ENCODE results near the gene MYH15. TPM values are rescaled to one million over a fixed set of nuclear protein-coding genes. Genes with fewer than 3 reads are reported as not detected.

The MYH15 gene
- total RNA-seq, 1 experiment from 2014 or later: 1.2 TPM

GRCh38 chr3:108409800-108410178, 100.6 kb downstream of the MYH15 start:
- Histone ChIP-seq H3K27ac (ENCODE audit: low read length) (no peak overlapping the region), H3K27me3 (ENCODE audit: control insufficient read depth, insufficient read depth, low read length) (no peaks in the 10 kb centered on the region), H3K9me3 (ENCODE audit: control insufficient read depth, insufficient read depth, low read depth, low read length) (peaks cover 4% of the 10 kb centered on the region; the same call in 1 of the 2 replicates), H3K36me3 (ENCODE audit: control insufficient read depth, insufficient read depth, low read length) (no peaks in the 10 kb centered on the region), H3K4me3 (ENCODE audit: low read depth in 2 of 2, low read length in 2 of 2) (no peak overlapping the region), H3K4me1 (ENCODE audit: control insufficient read depth, insufficient read depth, low read length) (peaks cover 6% of the 10 kb centered on the region; the same call in 1 of the 2 replicates)
- TF ChIP-seq POLR2AphosphoS5 (IDR thresholded peaks at IDR 0.05; ENCODE audit: low read depth, low read length) (no peak), SIN3A (IDR thresholded peaks at IDR 0.05; ENCODE audit: borderline replicate concordance, insufficient read depth, low read depth, low read length) (no peak), CTCF (IDR thresholded peaks at IDR 0.05) (no peak), TCF7L2 (IDR thresholded peaks at IDR 0.05; ENCODE audit: low read depth, low read length) (no peak)
- TF ChIP-seq, protein P1, sequence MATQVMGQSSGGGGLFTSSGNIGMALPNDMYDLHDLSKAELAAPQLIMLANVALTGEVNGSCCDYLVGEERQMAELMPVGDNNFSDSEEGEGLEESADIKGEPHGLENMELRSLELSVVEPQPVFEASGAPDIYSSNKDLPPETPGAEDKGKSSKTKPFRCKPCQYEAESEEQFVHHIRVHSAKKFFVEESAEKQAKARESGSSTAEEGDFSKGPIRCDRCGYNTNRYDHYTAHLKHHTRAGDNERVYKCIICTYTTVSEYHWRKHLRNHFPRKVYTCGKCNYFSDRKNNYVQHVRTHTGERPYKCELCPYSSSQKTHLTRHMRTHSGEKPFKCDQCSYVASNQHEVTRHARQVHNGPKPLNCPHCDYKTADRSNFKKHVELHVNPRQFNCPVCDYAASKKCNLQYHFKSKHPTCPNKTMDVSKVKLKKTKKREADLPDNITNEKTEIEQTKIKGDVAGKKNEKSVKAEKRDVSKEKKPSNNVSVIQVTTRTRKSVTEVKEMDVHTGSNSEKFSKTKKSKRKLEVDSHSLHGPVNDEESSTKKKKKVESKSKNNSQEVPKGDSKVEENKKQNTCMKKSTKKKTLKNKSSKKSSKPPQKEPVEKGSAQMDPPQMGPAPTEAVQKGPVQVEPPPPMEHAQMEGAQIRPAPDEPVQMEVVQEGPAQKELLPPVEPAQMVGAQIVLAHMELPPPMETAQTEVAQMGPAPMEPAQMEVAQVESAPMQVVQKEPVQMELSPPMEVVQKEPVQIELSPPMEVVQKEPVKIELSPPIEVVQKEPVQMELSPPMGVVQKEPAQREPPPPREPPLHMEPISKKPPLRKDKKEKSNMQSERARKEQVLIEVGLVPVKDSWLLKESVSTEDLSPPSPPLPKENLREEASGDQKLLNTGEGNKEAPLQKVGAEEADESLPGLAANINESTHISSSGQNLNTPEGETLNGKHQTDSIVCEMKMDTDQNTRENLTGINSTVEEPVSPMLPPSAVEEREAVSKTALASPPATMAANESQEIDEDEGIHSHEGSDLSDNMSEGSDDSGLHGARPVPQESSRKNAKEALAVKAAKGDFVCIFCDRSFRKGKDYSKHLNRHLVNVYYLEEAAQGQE (IDR thresholded peaks at IDR 0.05; ENCODE audit: insufficient read depth in 1 of 2, low read depth in 2 of 2, low read length in 1 of 2): no peak
- in situ Hi-C loops (cut with HindIII; ENCODE audit: low pct_unique_long_range_greater_than_20kb, low sequenced_read_pairs) (no loop called here), intact Hi-C loops (cut with micrococcal nuclease; ENCODE audit: unreplicated experiment) (loop anchor here (5.0 kb wide), 1 partner anchor 187 kb away; the partner anchor contains the start of gene IFT57)
- no TSS peak for BruUV-seq (replicated peaks)
- ChIA-PET CTCF (no interaction called here), POLR2A (no interaction called here)
- no peak for ATAC-seq
- no peak for DNase-seq (ENCODE audit: low read depth, low spot score)

GRCh38 chr3:108408883-108409799, 101.3 kb downstream of the MYH15 start:
- intact Hi-C loops (cut with micrococcal nuclease; ENCODE audit: unreplicated experiment): loop anchor here (5.0 kb wide), 1 partner anchor 187 kb away; the partner anchor contains the start of gene IFT57
- BruUV-seq (replicated peaks): no TSS peak
- peaks cover 6% of the 10 kb centered on the region; the same call in 1 of the 2 replicates for H3K4me1 ChIP-seq (ENCODE audit: control insufficient read depth, insufficient read depth, low read length)
- CTCF ChIA-PET: no interaction called here
- H3K4me3 ChIP-seq (ENCODE audit: low read depth in 2 of 2, low read length in 2 of 2): no peak overlapping the region
- no peaks in the 10 kb centered on the region for H3K36me3 ChIP-seq (ENCODE audit: control insufficient read depth, insufficient read depth, low read length)
- POLR2A ChIA-PET: no interaction called here
- H3K27me3 ChIP-seq (ENCODE audit: control insufficient read depth, insufficient read depth, low read length): no peaks in the 10 kb centered on the region
- H3K9me3 ChIP-seq (ENCODE audit: control insufficient read depth, insufficient read depth, low read depth, low read length): peaks cover 4% of the 10 kb centered on the region; the same call in 1 of the 2 replicates
- in situ Hi-C loops (cut with HindIII; ENCODE audit: low pct_unique_long_range_greater_than_20kb, low sequenced_read_pairs): no loop called here
- ATAC-seq (no peak), DNase-seq (ENCODE audit: low read depth, low spot score) (no peak)
- H3K27ac ChIP-seq (ENCODE audit: low read length): no peak overlapping the region
- TF ChIP-seq, protein P1 (IDR thresholded peaks at IDR 0.05; ENCODE audit: insufficient read depth in 1 of 2, low read depth in 2 of 2, low read length in 1 of 2): no peak
- no peak for TF ChIP-seq SIN3A (IDR thresholded peaks at IDR 0.05; ENCODE audit: borderline replicate concordance, insufficient read depth, low read depth, low read length)
- no peak for TF ChIP-seq CTCF (IDR thresholded peaks at IDR 0.05)
- TF ChIP-seq TCF7L2 (IDR thresholded peaks at IDR 0.05; ENCODE audit: low read depth, low read length): no peak
- TF ChIP-seq POLR2AphosphoS5 (IDR thresholded peaks at IDR 0.05; ENCODE audit: low read depth, low read length): no peak
